OCI-LY7 (cell line): ENCODE data around the gene ACTN1. TPM values are rescaled to one million over a fixed set of nuclear protein-coding genes. Genes with fewer than 3 reads are reported as not detected.

ENCODE experiments used
- BruUV-seq: library from RNA; stranded (reverse); fragments of 400-500 nt; replicated peaks from 2 replicates; lab custom pipeline; 2021; lab: Mats Ljungman, UMichigan
- CTCF ChIA-PET: fragments of 300-600 bp; sonication (Branson Sonifier 250); formaldehyde crosslinking; loops from one replicate; lab custom pipeline; 2022; ENCODE audit warnings: antibody characterized with exemption; ENCODE audit not compliant: unreplicated experiment; lab: Charles Lee
- POLR2A ChIA-PET: fragments of 300-600 bp; sonication (Branson Sonifier 250); formaldehyde crosslinking; loops from one replicate; lab custom pipeline; 2022; ENCODE audit warnings: antibody characterized with exemption; lab: Charles Lee
- DNase-seq: peaks from one replicate; pipeline ENCODE4 v3.0.0-alpha.2; 2015; ENCODE audit warnings: low spot score
- H2AFZ ChIP-seq: fragments of 200-600 bp; sonication (generic), shearing (Covaris generic); 2 replicates; pipeline ENCODE4 v1.6.1; 2014; ENCODE audit warnings: mild to moderate bottlenecking, antibody characterized with exemption, low read length, moderate library complexity
- H3K27ac ChIP-seq: fragments of 200-600 bp; sonication (generic); 2 replicates; pipeline ENCODE4 v1.5.1; 2014; ENCODE audit warnings: mixed run types, low read depth, mild to moderate bottlenecking, moderate library complexity, low read length, inconsistent platforms; ENCODE audit not compliant: poor library complexity, severe bottlenecking
- H3K36me3 ChIP-seq: fragments of 200-600 bp; sonication (generic); 2 replicates; pipeline ENCODE4 v1.6.1; 2014; ENCODE audit warnings: mild to moderate bottlenecking, antibody characterized with exemption, low read length, moderate library complexity, mixed read lengths; ENCODE audit not compliant: insufficient read depth
- H3K4me1 ChIP-seq: fragments of 200-600 bp; sonication (generic); 2 replicates; pipeline ENCODE4 v1.5.1; 2014; ENCODE audit warnings: mild to moderate bottlenecking, low read length; ENCODE audit not compliant: insufficient read depth, poor library complexity, severe bottlenecking
- H3K4me2 ChIP-seq: fragments of 200-600 bp; sonication (generic); 2 replicates; pipeline ENCODE4 v1.6.1; 2014; ENCODE audit warnings: mild to moderate bottlenecking, low read length
- H3K4me3 ChIP-seq: fragments of 200-600 bp; sonication (generic); 2 replicates; pipeline ENCODE4 v1.5.1; 2014; ENCODE audit warnings: mild to moderate bottlenecking, low read depth, low read length; ENCODE audit not compliant: poor library complexity, severe bottlenecking
- H3K79me2 ChIP-seq: fragments of 200-600 bp; sonication (generic); 2 replicates; pipeline ENCODE4 v1.6.1; 2016; ENCODE audit warnings: low read depth, mild to moderate bottlenecking, low read length, moderate library complexity, mixed read lengths; ENCODE audit not compliant: insufficient read depth
- H3K9me2 ChIP-seq: fragments of 200-600 bp; sonication (generic); 2 replicates; pipeline ENCODE4 v1.6.1; 2016; ENCODE audit warnings: mild to moderate bottlenecking, low read length, mixed read lengths; ENCODE audit not compliant: insufficient read depth
- H3K9me3 ChIP-seq: fragments of 200-600 bp; sonication (generic); 2 replicates; pipeline ENCODE4 v1.6.1; 2014; ENCODE audit warnings: mild to moderate bottlenecking, mixed run types, low read length, mixed read lengths
- H4K20me1 ChIP-seq: fragments of 200-600 bp; sonication (generic); 2 replicates; pipeline ENCODE4 v1.6.1; 2014; ENCODE audit warnings: mild to moderate bottlenecking, antibody characterized with exemption, low read length, moderate library complexity, mixed read lengths; ENCODE audit not compliant: insufficient read depth
- EZH2phosphoT487 ChIP-seq: fragments of 200-600 bp; sonication (generic); IDR thresholded peaks from 2 replicates; pipeline ENCODE4 v1.6.1; 2018; ENCODE audit warnings: low read depth, borderline replicate concordance, mild to moderate bottlenecking, mixed run types, antibody characterized with exemption, low read length, moderate library complexity, mixed read lengths
- intact Hi-C: fragments of 100-400 bp; cut with micrococcal nuclease; formaldehyde crosslinking; loops from one replicate; pipeline ENCODE4 v1.10.0; 2022; ENCODE audit not compliant: unreplicated experiment
- total RNA-seq, 2 experiments: library from RNA; depleted of rRNA in 1 of 2; stranded (reverse); fragments of >200 nt in 1 of 2; shearing (Covaris generic) in 1 of 2; gene quantifications; 2 replicates each; pipeline ENCODE4 v1.2.3, GENCODE V29; 2014 to 2022
- TF ChIP-seq, protein P1 (sequence below): fragments of 200-600 bp; sonication (generic); conservative IDR thresholded peaks from 2 replicates; pipeline ENCODE4 v1.5.1; 2014; ENCODE audit warnings: mild to moderate bottlenecking, antibody characterized with exemption, low read length, moderate library complexity, mixed read lengths

The ACTN1 gene
- total RNA-seq, 2 experiments from 2014 or later: 0.51 to 1.8 TPM

DNA sequence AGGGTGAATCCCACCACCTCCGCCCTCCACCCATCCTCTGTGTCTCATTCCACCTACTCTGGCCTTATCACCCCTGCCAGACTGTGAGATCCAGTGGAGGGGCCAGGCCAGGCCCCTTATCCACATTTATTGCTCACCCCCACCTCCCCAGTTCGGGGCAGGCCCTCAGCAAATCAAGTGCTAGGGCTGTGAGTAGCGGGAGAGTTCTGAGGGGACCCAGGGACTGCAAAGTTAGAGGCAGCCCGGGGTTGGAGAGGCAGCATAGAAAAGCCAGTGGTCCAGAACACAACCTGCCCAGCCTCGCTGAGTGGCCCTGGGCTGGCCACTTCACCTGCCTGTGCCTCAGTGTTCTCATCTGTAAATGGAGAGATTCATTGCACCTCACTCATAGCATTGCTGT lies 27.2 kb upstream of the ACTN1 start:
- no TSS peak for BruUV-seq
- Histone ChIP-seq H3K4me2 (no peak overlapping the region), H3K9me3 (no peaks in the 10 kb centered on the region), H3K4me1 (no peaks in the 10 kb centered on the region), H4K20me1 (no peaks in the 10 kb centered on the region), H3K36me3 (no peaks in the 10 kb centered on the region), H2AFZ (no peak overlapping the region), H3K4me3 (no peak overlapping the region), H3K27ac (no peak overlapping the region), H3K79me2 (no peaks in the 10 kb centered on the region), H3K9me2 (no peaks in the 10 kb centered on the region)
- intact Hi-C loops: no loop called here
- ChIA-PET POLR2A (no interaction called here), CTCF (no interaction called here)
- TF ChIP-seq, protein P1, sequence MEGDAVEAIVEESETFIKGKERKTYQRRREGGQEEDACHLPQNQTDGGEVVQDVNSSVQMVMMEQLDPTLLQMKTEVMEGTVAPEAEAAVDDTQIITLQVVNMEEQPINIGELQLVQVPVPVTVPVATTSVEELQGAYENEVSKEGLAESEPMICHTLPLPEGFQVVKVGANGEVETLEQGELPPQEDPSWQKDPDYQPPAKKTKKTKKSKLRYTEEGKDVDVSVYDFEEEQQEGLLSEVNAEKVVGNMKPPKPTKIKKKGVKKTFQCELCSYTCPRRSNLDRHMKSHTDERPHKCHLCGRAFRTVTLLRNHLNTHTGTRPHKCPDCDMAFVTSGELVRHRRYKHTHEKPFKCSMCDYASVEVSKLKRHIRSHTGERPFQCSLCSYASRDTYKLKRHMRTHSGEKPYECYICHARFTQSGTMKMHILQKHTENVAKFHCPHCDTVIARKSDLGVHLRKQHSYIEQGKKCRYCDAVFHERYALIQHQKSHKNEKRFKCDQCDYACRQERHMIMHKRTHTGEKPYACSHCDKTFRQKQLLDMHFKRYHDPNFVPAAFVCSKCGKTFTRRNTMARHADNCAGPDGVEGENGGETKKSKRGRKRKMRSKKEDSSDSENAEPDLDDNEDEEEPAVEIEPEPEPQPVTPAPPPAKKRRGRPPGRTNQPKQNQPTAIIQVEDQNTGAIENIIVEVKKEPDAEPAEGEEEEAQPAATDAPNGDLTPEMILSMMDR: no peak
- TF ChIP-seq EZH2phosphoT487: no peak
- no peak for DNase-seq

DNA sequence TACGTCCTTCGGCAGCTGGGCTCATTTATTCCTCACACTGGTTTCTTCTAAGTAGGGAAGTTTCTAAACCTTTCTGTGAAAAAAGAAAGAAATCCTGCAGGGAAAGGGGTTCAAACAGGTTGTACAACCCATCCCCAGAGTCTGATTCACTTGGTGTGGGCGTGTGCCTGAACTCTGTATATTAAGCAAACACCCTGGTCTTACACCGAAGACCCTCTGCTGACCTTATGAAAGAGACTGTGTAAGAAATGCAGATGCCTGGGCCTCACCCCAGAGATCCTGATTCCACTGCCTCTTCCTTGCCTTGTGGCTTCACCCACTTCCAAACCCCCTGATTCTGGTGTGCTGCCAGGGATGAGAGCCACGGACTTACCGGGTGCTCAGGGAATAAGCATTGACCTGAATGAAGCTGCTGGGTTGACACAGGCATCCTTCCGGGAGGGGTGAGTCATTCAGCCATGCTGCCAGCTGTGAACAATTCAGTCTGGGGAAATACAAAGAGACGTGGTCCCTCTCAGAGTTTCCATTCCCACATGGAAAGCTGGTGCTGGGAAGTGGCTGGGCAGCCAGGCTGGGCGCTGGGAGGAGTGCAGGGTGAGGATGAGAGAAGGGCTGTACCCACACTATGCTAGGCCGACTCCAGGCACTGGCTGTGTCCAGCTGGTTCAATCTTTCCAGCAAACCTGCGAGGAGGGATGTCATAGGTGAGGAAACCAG lies 26.5 kb upstream of the ACTN1 start:
- H2AFZ ChIP-seq: no peak overlapping the region

More for the DNA sequence above, 26.5 kb upstream of the ACTN1 start:
- Histone ChIP-seq H3K4me1 (no peaks in the 10 kb centered on the region), H3K27ac (no peak overlapping the region), H3K4me2 (no peak overlapping the region), H4K20me1 (no peaks in the 10 kb centered on the region), H3K36me3 (no peaks in the 10 kb centered on the region), H3K9me2 (no peaks in the 10 kb centered on the region), H3K9me3 (no peaks in the 10 kb centered on the region), H3K79me2 (no peaks in the 10 kb centered on the region), H3K4me3 (no peak overlapping the region)
- ChIA-PET CTCF (no interaction called here), POLR2A (interaction anchor here (0.5 kb wide), 1 partner anchor 1049 kb away, joined by 3 read pairs; no protein-coding TSS in a partner anchor)
- DNase-seq: no peak
- no TSS peak for BruUV-seq
- TF ChIP-seq EZH2phosphoT487: no peak
- TF ChIP-seq, protein P1: no peak
- intact Hi-C loops: no loop called here
